GM19023 (cell line): Measurements from ENCODE around the gene DCT.
"Not testable (repeated sequence)": the region's sequence is repeated elsewhere in the genome, so short reads cannot be mapped to it uniquely, and the experiment has no call there.

Source experiments
- ATAC-seq: cut with Tn5 transposase; IDR thresholded peaks from one replicate; pipeline ENCODE4 v1.9.1; 2021; ENCODE audit warnings: mild to moderate bottlenecking, moderate library complexity; ENCODE audit not compliant: unreplicated experiment

Gene DCT

GRCh38 chr13:94479616-94480015, at the start of gene DCT:
Gene DCT (minus strand): TSS chr13:94479682. CDS start chr13:94479255, 427 bp downstream.
- ATAC-seq = no peak

GRCh38 chr13:94526956-94527355, 47.5 kb upstream of the DCT start:
- not testable (repeated sequence) for ATAC-seq

- ATAC-seq = no peak
Observed at GRCh38 chr13:94525781-94526180, 46.3 kb upstream of the DCT start.

- ATAC-seq = no peak
Observed at GRCh38 chr13:94524407-94524806, 44.9 kb upstream of the DCT start.

GRCh38 chr13:94520001-94520400, 40.5 kb upstream of the DCT start:
- no peak for ATAC-seq

GRCh38 chr13:94516456-94516855, 37.0 kb upstream of the DCT start:
- no peak for ATAC-seq

- no peak for ATAC-seq
Observed at GRCh38 chr13:94515911-94516310, 36.4 kb upstream of the DCT start.

- no peak for ATAC-seq
Observed at GRCh38 chr13:94515374-94515773, 35.9 kb upstream of the DCT start.

- ATAC-seq = no peak
Observed at GRCh38 chr13:94513026-94513425, 33.5 kb upstream of the DCT start.

GRCh38 chr13:94505730-94506129, 26.2 kb upstream of the DCT start:
- no peak for ATAC-seq

GRCh38 chr13:94503851-94504250, 24.4 kb upstream of the DCT start:
- ATAC-seq = no peak

GRCh38 chr13:94498831-94499230, 19.3 kb upstream of the DCT start:
- not testable (repeated sequence) for ATAC-seq

GRCh38 chr13:94495806-94496205, 16.3 kb upstream of the DCT start:
- no peak for ATAC-seq

GRCh38 chr13:94494026-94494425, 14.5 kb upstream of the DCT start:
- ATAC-seq = no peak

GRCh38 chr13:94487043-94487442, 7.6 kb upstream of the DCT start:
- ATAC-seq = no peak

GRCh38 chr13:94483970-94484369, 4.5 kb upstream of the DCT start:
- no peak for ATAC-seq

GRCh38 chr13:94481941-94482340, 2.5 kb upstream of the DCT start:
- ATAC-seq = no peak

GRCh38 chr13:94480672-94481145, 1.2 kb upstream of the DCT start:
- no peak for ATAC-seq

- no peak for ATAC-seq
Observed at GRCh38 chr13:94478913-94479312, 569 bp downstream of the DCT start.

GRCh38 chr13:94470126-94470525, 9.4 kb downstream of the DCT start:
- ATAC-seq = no peak

GRCh38 chr13:94464771-94465170, 14.7 kb downstream of the DCT start:
- no peak for ATAC-seq

GRCh38 chr13:94462670-94463069, 16.8 kb downstream of the DCT start:
- ATAC-seq = no peak

GRCh38 chr13:94459116-94459515, 20.4 kb downstream of the DCT start:
- ATAC-seq = no peak

GRCh38 chr13:94455414-94455813, 24.1 kb downstream of the DCT start:
- no peak for ATAC-seq
